K562 (cell line): Measurements from ENCODE around the gene EML6.

Experiments used
- CBFB ChIP-seq: sonication (generic); formaldehyde crosslinking; IDR thresholded peaks from 2 replicates; pipeline ENCODE4 v1.4.0; 2020; ENCODE audit warnings: mild to moderate bottlenecking, missing genetic modification reagents
- HOXB6 ChIP-seq: fragments of 250-450 bp; sonication (Bioruptor Pico); IDR thresholded peaks from 2 replicates; pipeline ENCODE4 v1.5.1; 2022; ENCODE audit warnings: mild to moderate bottlenecking, borderline replicate concordance
- JUNB ChIP-seq: fragments of 450-650 bp; formaldehyde crosslinking; conservative IDR thresholded peaks from 2 replicates; pipeline ENCODE4 v1.4.0; 2020; ENCODE audit warnings: mild to moderate bottlenecking
- RAD21 ChIP-seq, 2 experiments: fragments of 250-450 bp in 1 of 2; fragments of 450-650 bp in 1 of 2; sonication (Bioruptor Pico) in 1 of 2; formaldehyde crosslinking in 1 of 2; IDR thresholded peaks in 1 of 2; conservative IDR thresholded peaks in 1 of 2; 2 replicates each; pipeline versions ENCODE4 v1.4.0 to v1.8.0; 2020 to 2022; ENCODE audit warnings: mild to moderate bottlenecking in 2 of 2, moderate library complexity in 1 of 2
- RNF219 ChIP-seq: fragments of 250-450 bp; sonication (Bioruptor Pico); IDR thresholded peaks from 2 replicates; pipeline ENCODE4 v1.5.0; 2022; ENCODE audit warnings: mild to moderate bottlenecking

GRCh38 chr2:55006306-55006705, 282.8 kb downstream of the EML6 start:
- TF ChIP-seq JUNB (CRISPR knock-in tag), result no peak
- TF ChIP-seq HOXB6 (CRISPR knock-in tag), result no peak
- no peak for TF ChIP-seq RAD21 (CRISPR knock-in tag; conservative IDR thresholded peaks at IDR 0.05 in 1 of 2, IDR thresholded peaks at IDR 0.05 in 1 of 2)
- no peak for TF ChIP-seq RNF219 (CRISPR knock-in tag)
- TF ChIP-seq CBFB (CRISPR knock-in tag), result no peak
